ENCODE measurements around the gene ACADM.

DNA sequence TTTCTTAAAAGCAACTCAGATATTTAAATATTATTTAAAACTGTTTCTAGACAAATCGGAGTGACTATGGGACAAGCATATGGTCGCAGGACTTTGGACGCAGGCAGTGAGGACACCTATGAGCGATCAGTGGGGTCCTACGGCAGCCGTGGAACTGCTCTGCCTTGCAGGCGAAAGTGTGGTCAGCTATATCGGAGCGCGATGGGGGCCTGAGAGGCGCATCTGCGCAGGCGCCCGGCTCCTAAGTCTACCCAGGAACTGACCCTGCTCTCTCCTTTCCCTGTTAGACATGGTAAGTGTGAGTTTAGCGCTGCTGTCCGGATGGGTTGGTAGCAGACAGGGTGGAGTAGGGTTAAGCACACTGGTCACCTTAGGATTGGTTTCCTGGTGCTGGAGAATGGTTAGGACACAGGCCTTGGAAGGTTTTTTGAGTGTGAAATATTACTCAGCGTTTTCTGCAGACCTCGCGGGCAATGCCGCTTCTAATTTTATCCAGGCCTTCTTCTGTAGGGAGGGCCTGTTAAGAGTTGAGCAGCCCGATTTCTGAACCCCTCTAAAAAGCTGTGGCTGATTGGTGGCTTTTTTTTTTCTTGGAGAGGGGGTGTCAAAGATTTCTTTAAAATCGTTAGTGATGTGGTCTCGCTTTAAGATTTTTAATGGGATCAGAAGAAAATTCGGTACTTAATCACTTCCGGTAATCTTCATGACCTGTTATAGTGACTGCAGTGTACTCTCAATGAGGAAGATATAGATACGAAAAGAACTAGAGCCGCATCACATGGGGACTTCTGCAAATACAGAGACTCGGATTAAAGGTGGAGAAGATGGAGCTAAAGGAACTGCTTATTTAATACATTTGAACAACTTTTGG, 61.7 kb downstream of the ACADM start, which contains the start of gene RABGGTB:
- TF ChIP-seq, protein P1, sequence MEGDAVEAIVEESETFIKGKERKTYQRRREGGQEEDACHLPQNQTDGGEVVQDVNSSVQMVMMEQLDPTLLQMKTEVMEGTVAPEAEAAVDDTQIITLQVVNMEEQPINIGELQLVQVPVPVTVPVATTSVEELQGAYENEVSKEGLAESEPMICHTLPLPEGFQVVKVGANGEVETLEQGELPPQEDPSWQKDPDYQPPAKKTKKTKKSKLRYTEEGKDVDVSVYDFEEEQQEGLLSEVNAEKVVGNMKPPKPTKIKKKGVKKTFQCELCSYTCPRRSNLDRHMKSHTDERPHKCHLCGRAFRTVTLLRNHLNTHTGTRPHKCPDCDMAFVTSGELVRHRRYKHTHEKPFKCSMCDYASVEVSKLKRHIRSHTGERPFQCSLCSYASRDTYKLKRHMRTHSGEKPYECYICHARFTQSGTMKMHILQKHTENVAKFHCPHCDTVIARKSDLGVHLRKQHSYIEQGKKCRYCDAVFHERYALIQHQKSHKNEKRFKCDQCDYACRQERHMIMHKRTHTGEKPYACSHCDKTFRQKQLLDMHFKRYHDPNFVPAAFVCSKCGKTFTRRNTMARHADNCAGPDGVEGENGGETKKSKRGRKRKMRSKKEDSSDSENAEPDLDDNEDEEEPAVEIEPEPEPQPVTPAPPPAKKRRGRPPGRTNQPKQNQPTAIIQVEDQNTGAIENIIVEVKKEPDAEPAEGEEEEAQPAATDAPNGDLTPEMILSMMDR (conservative IDR thresholded peaks at IDR 0.05), result no peak
- TF ChIP-seq ZFX (IDR thresholded peaks at IDR 0.05), result peak; percentile 79

All from C4-2B (cell line).